Measurements from ENCODE around the gene REEP1.

- TF ChIP-seq CTCF (IDR thresholded peaks at IDR 0.05): no peak
- no peak for TF ChIP-seq POLR2A (IDR thresholded peaks at IDR 0.05)
Observed at GRCh38 chr2:86186431-86186830, 151.0 kb downstream of the REEP1 start.

All from Peyer's patch (tissue), 4 donors.